HEK293T (cell line): ENCODE measurements around the gene TIGAR.

Source experiments
- BHLHE40 ChIP-seq: fragments of 450-650 bp; IDR thresholded peaks from 2 replicates; pipeline ENCODE4 v1.6.1; 2016; ENCODE audit warnings: mild to moderate bottlenecking, moderate library complexity, borderline replicate concordance
- CTBP1 ChIP-seq: fragments of 450-650 bp; IDR thresholded peaks from 2 replicates; pipeline ENCODE4 v1.6.1; 2016; ENCODE audit warnings: borderline replicate concordance
- ELF4 ChIP-seq: fragments of 450-650 bp; IDR thresholded peaks from 2 replicates; pipeline ENCODE4 v1.6.1; 2017; ENCODE audit warnings: antibody characterized with exemption
- FOXA1 ChIP-seq: fragments of 450-650 bp; IDR thresholded peaks from 2 replicates; pipeline ENCODE4 v1.6.1; 2016; ENCODE audit warnings: mild to moderate bottlenecking
- FOXK2 ChIP-seq: fragments of 450-650 bp; IDR thresholded peaks from 2 replicates; pipeline ENCODE4 v1.6.1; 2016; ENCODE audit warnings: mild to moderate bottlenecking
- FOXM1 ChIP-seq: fragments of 450-650 bp; IDR thresholded peaks from 2 replicates; pipeline ENCODE4 v1.6.1; 2017; ENCODE audit warnings: mild to moderate bottlenecking, borderline replicate concordance
- HDGF ChIP-seq: fragments of 450-650 bp; IDR thresholded peaks from 2 replicates; pipeline ENCODE4 v1.6.1; 2017; ENCODE audit warnings: antibody characterized with exemption, borderline replicate concordance
- LEF1 ChIP-seq: fragments of 450-650 bp; IDR thresholded peaks from 2 replicates; pipeline ENCODE4 v1.6.1; 2017; ENCODE audit warnings: mild to moderate bottlenecking, borderline replicate concordance
- SP1 ChIP-seq: fragments of 450-650 bp; IDR thresholded peaks from 2 replicates; pipeline ENCODE4 v1.6.1; 2017
- TARDBP ChIP-seq: fragments of 450-650 bp; IDR thresholded peaks from 2 replicates; pipeline ENCODE4 v1.6.1; 2016

GRCh38 chr12:4353785-4354208, 32.8 kb downstream of the TIGAR start:
- TF ChIP-seq HDGF (no peak), ELF4 (no peak), LEF1 (no peak), BHLHE40 (no peak), SP1 (no peak), CTBP1 (no peak), FOXM1 (no peak), FOXA1 (no peak), TARDBP (no peak), FOXK2 (no peak)
